NCI-H1436 treated with DMSO at 0.1 percent for 48 hours (cell line): ENCODE measurements around the gene AGXT2.
"Not testable (repeated sequence)": the region's sequence is repeated elsewhere in the genome, so short reads cannot be mapped to it uniquely, and the experiment has no call there.

Experiments
- DNase-seq: peaks from one replicate; lab custom pipeline; 2025; lab: John Stamatoyannopoulos, UW

The AGXT2 gene

GRCh38 chr5:35050541-35051126 is 2.9 kb upstream of the AGXT2 start:
- DNase-seq, result no peak

GRCh38 chr5:35048910-35049309 is 1.2 kb upstream of the AGXT2 start:
- no peak for DNase-seq

GRCh38 chr5:35046774-35047173 is 975 bp downstream of the AGXT2 start:
- no peak for DNase-seq

- no peak for DNase-seq
These were observed 2.5 kb downstream of the AGXT2 start for GRCh38 chr5:35045280-35045679.

GRCh38 chr5:35044649-35045048 is 3.1 kb downstream of the AGXT2 start:
- DNase-seq, result no peak

GRCh38 chr5:35042781-35043180 is 5.0 kb downstream of the AGXT2 start:
- no peak for DNase-seq

- DNase-seq, result no peak
These were observed 6.5 kb downstream of the AGXT2 start for GRCh38 chr5:35041261-35041660.

GRCh38 chr5:35038891-35039290 is 8.9 kb downstream of the AGXT2 start:
- no peak for DNase-seq

- no peak for DNase-seq
These were observed 11.2 kb downstream of the AGXT2 start for GRCh38 chr5:35036536-35036935.

- not testable (repeated sequence) for DNase-seq
These were observed 11.8 kb downstream of the AGXT2 start for GRCh38 chr5:35035929-35036328.

- DNase-seq, result no peak
These were observed 12.5 kb downstream of the AGXT2 start for GRCh38 chr5:35035271-35035670.

GRCh38 chr5:35032356-35032755 is 15.4 kb downstream of the AGXT2 start:
- no peak for DNase-seq

- no peak for DNase-seq
These were observed 16.5 kb downstream of the AGXT2 start for GRCh38 chr5:35031276-35031675.

GRCh38 chr5:35030426-35031100 is 17.2 kb downstream of the AGXT2 start:
- no peak for DNase-seq

- DNase-seq, result no peak
These were observed 18.4 kb downstream of the AGXT2 start for GRCh38 chr5:35029333-35029732.

GRCh38 chr5:35026941-35027340 is 20.8 kb downstream of the AGXT2 start:
- DNase-seq, result no peak

GRCh38 chr5:35026280-35026840 is 21.4 kb downstream of the AGXT2 start:
- DNase-seq, result no peak

GRCh38 chr5:35024911-35025510 is 22.7 kb downstream of the AGXT2 start:
- no peak for DNase-seq

- no peak for DNase-seq
These were observed 24.2 kb downstream of the AGXT2 start for GRCh38 chr5:35023391-35024178.

- DNase-seq, result no peak
These were observed 31.3 kb downstream of the AGXT2 start for GRCh38 chr5:35016174-35017051.

- DNase-seq, result no peak
These were observed 32.7 kb downstream of the AGXT2 start for GRCh38 chr5:35015063-35015462.
